CD14-positive monocyte (primary cell): ENCODE measurements around the gene TMEM192. TPM values are rescaled to one million over a fixed set of nuclear protein-coding genes. Genes with fewer than 3 reads are reported as not detected.

Experiments
- DNase-seq, 3 donors: peaks; one replicate each; pipeline ENCODE4 v3.0.0-alpha.2; 2011 to 2022
- H2AFZ ChIP-seq: 2 replicates; pipeline ENCODE4 v1.6.0; 2012; ENCODE audit warnings: mild to moderate bottlenecking, low read depth, low read length, inconsistent platforms; ENCODE audit not compliant: insufficient read depth, poor library complexity, severe bottlenecking
- H3K27ac ChIP-seq, 2 donors: 1 replicate in 1 of 2; 2 replicates in 1 of 2; pipeline ENCODE4 v1.5.1; 2012 to 2013; ENCODE audit warnings: low read length in 2 of 2, control low read depth in 1 of 2, inconsistent platforms in 1 of 2, low read depth in 1 of 2, mild to moderate bottlenecking in 1 of 2
- H3K27me3 ChIP-seq, 2 donors: one replicate each; pipeline versions ENCODE4 v1.6.0 to v1.6.1; 2011 to 2013; ENCODE audit warnings: low read length in 2 of 2; ENCODE audit not compliant: control insufficient read depth in 2 of 2, insufficient read depth in 2 of 2
- H3K36me3 ChIP-seq, 2 donors: replicated peaks in 1 of 2; 1 replicate in 1 of 2; 2 replicates in 1 of 2; pipeline versions ENCODE4 v1.5.1 to v1.6.1; 2012 to 2013; ENCODE audit warnings: low read length in 2 of 2, control low read depth in 1 of 2, inconsistent platforms in 1 of 2, mild to moderate bottlenecking in 1 of 2; ENCODE audit not compliant: insufficient read depth in 2 of 2, control insufficient read depth in 1 of 2
- H3K4me1 ChIP-seq, 2 donors: 1 replicate in 1 of 2; 2 replicates in 1 of 2; pipeline versions ENCODE4 v1.5.1 to v1.6.1; 2012 to 2013; ENCODE audit warnings: low read length in 2 of 2, control low read depth in 1 of 2, inconsistent platforms in 1 of 2, mild to moderate bottlenecking in 1 of 2, moderate library complexity in 1 of 2; ENCODE audit not compliant: insufficient read depth in 2 of 2, control insufficient read depth in 1 of 2
- H3K4me2 ChIP-seq: replicated peaks from 2 replicates; pipeline ENCODE3; 2012; ENCODE audit warnings: low read length, moderate library complexity, mild to moderate bottlenecking; ENCODE audit not compliant: poor library complexity, severe bottlenecking; ENCODE audit errors: extremely low read depth
- H3K4me3 ChIP-seq, 3 experiments: fragments of 200-600 bp in 1 of 3; sonication (generic) in 1 of 3; replicated peaks in 1 of 3; 1 replicate in 2 of 3; 2 replicates in 1 of 3; pipeline ENCODE4 v1.5.1; 2011 to 2013; ENCODE audit warnings: low read length in 3 of 3, mild to moderate bottlenecking in 3 of 3, control low read depth in 2 of 3, low read depth in 2 of 3, inconsistent platforms in 1 of 3, moderate library complexity in 1 of 3
- H3K79me2 ChIP-seq: 2 replicates; pipeline ENCODE4 v1.6.0; 2012; ENCODE audit warnings: mild to moderate bottlenecking, control low read depth, inconsistent platforms, low read length, moderate library complexity; ENCODE audit not compliant: insufficient read depth
- H3K9ac ChIP-seq: 2 replicates; pipeline ENCODE4 v1.6.0; 2017; ENCODE audit warnings: low read length, mild to moderate bottlenecking; ENCODE audit not compliant: insufficient read depth, poor library complexity, severe bottlenecking
- H3K9me3 ChIP-seq, 2 donors: replicated peaks in 1 of 2; 1 replicate in 1 of 2; 2 replicates in 1 of 2; pipeline versions ENCODE4 v1.5.1 to v1.6.1; 2012 to 2013; ENCODE audit warnings: low read length in 2 of 2, control low read depth in 1 of 2; ENCODE audit not compliant: control insufficient read depth in 1 of 2, insufficient read depth in 1 of 2
- H4K20me1 ChIP-seq: 2 replicates; pipeline ENCODE4 v1.6.0; 2012; ENCODE audit warnings: mild to moderate bottlenecking, low read length, control low read depth, moderate library complexity; ENCODE audit not compliant: insufficient read depth
- H3K27ac Mint-ChIP-seq, 7 donors: one replicate each; pipeline ENCODE4 v1.8.0; 2020; ENCODE audit warnings: mild to moderate bottlenecking in 7 of 7, mixed read lengths in 7 of 7, moderate library complexity in 6 of 7, inconsistent platforms in 2 of 7
- H3K27me3 Mint-ChIP-seq, 3 donors: one replicate each; pipeline ENCODE4 v1.8.0; 2021 to 2022; ENCODE audit warnings: low read depth in 3 of 3, mild to moderate bottlenecking in 3 of 3, mixed read lengths in 3 of 3, moderate library complexity in 3 of 3, inconsistent platforms in 1 of 3
- H3K36me3 Mint-ChIP-seq, 2 donors: one replicate each; pipeline ENCODE4 v1.8.0; 2020; ENCODE audit warnings: mixed read lengths in 2 of 2, inconsistent platforms in 1 of 2, mild to moderate bottlenecking in 1 of 2
- H3K4me1 Mint-ChIP-seq: one replicate; pipeline ENCODE4 v1.8.0; 2020; ENCODE audit warnings: mild to moderate bottlenecking, mixed read lengths
- H3K4me3 Mint-ChIP-seq, 2 donors: one replicate each; pipeline ENCODE4 v1.8.0; 2020; ENCODE audit warnings: mild to moderate bottlenecking in 2 of 2, mixed read lengths in 2 of 2, moderate library complexity in 1 of 2
- H3K9me3 Mint-ChIP-seq, 7 donors: one replicate each; pipeline ENCODE4 v1.8.0; 2020 to 2022; ENCODE audit warnings: mixed read lengths in 7 of 7, mild to moderate bottlenecking in 6 of 7, moderate library complexity in 6 of 7, inconsistent platforms in 2 of 7
- WGBS: methylation state at CpG from one replicate; pipeline ENCODE4 v1.1.5; 2013; ENCODE audit warnings: missing lambda C conversion rate; ENCODE audit not compliant: insufficient coverage; 5-methylcytosine and 5-hydroxymethylcytosine counted together
- intact Hi-C, 2 donors: fragments of 100-400 bp; cut with micrococcal nuclease; formaldehyde crosslinking; loops; one replicate each; pipeline versions ENCODE4 v1.15.0 to v1.15.1; 2023
- polyA plus RNA-seq, 3 donors: library from polyadenylated mRNA; depleted of rRNA in 1 of 3; unstranded in 2 of 3; stranded (reverse) in 1 of 3; fragments of 300-500 nt in 2 of 3; fragments of >200 nt in 1 of 3; fragmentation: Illumina TruSeq in 2 of 3; gene quantifications; 1 replicate in 2 of 3; 2 replicates in 1 of 3; pipeline ENCODE4 v1.2.3, GENCODE V29; 2012 to 2021
- TF ChIP-seq, protein P1 (sequence below): fragments of 200-600 bp; IDR thresholded peaks from one replicate; pipeline ENCODE4 v1.8.0; 2022; ENCODE audit warnings: antibody characterized with exemption, mild to moderate bottlenecking

TMEM192 gene
- polyA plus RNA-seq, 3 donors = 7.3 to 22.4 (median 15.5) TPM

DNA sequence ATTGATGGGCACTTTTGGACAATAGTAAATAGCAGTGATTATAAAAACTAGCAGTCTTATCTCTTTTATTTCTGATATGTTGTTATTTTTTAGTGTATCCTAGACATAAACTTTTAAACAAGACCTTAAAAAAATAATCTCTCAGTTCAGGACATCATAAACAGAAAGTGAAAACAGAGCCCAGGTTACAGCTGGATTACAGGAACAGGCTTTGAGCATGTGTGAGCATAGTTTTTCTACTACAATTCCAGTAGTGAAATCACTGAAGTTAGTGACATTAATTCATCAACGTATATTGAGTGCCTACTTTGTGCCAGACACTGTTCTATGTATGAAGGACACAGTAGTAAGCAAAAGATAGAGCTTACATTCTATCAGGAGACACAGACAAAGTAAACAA, 42.1 kb downstream of the TMEM192 start:
- intact Hi-C loops = no loop called here
- no peaks in the 10 kb centered on the region for H3K9me3 ChIP-seq
- Mint-ChIP-seq H3K27ac (no peak overlapping the region), H3K27me3 (no peaks in the 10 kb centered on the region), H3K4me3 (no peak overlapping the region), H3K36me3 (peaks cover 6 to 10% of the 10 kb centered on the region in 2 donors), H3K9me3 (peaks cover 0 to 1% (median 0%) of the 10 kb centered on the region in 7 donors), H3K4me1 (no peaks in the 10 kb centered on the region)
- H3K27me3 ChIP-seq = no peaks in the 10 kb centered on the region
- no peak overlapping the region for H2AFZ ChIP-seq
- DNase-seq = no peak
- no CpG with 5 or more reads among the region's 1 CpG for WGBS
- H3K4me2 ChIP-seq = no peak overlapping the region
- H3K27ac ChIP-seq = no peak overlapping the region
- H4K20me1 ChIP-seq = no peaks in the 10 kb centered on the region
- no peaks in the 10 kb centered on the region for H3K36me3 ChIP-seq
- H3K79me2 ChIP-seq = no peaks in the 10 kb centered on the region
- no peaks in the 10 kb centered on the region for H3K4me1 ChIP-seq
- TF ChIP-seq, protein P1, sequence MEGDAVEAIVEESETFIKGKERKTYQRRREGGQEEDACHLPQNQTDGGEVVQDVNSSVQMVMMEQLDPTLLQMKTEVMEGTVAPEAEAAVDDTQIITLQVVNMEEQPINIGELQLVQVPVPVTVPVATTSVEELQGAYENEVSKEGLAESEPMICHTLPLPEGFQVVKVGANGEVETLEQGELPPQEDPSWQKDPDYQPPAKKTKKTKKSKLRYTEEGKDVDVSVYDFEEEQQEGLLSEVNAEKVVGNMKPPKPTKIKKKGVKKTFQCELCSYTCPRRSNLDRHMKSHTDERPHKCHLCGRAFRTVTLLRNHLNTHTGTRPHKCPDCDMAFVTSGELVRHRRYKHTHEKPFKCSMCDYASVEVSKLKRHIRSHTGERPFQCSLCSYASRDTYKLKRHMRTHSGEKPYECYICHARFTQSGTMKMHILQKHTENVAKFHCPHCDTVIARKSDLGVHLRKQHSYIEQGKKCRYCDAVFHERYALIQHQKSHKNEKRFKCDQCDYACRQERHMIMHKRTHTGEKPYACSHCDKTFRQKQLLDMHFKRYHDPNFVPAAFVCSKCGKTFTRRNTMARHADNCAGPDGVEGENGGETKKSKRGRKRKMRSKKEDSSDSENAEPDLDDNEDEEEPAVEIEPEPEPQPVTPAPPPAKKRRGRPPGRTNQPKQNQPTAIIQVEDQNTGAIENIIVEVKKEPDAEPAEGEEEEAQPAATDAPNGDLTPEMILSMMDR = no peak
- H3K4me3 ChIP-seq = no peak overlapping the region
- no peak overlapping the region for H3K9ac ChIP-seq

DNA sequence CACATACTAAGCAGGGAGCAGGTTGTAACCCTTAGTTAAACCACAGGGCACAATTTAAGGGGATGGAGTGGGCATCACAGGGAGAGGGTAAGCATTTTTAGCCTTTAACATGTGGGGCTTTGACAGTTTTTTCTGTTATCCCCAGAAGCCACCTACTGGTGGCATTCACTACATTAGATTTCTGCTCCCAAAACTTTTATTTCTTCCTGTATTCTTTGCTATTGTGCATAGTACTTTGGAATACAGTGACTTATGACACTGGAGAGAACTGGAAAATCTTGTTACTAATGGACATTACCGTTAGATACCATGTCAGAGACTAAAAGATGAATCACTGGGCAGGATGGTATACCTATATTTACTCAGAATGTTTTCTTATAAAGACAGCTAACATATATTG, 51.7 kb downstream of the TMEM192 start:
- Mint-ChIP-seq H3K27ac (no peak overlapping the region), H3K27me3 (peaks cover 0 to 1% (median 0%) of the 10 kb centered on the region in 3 donors), H3K4me1 (no peaks in the 10 kb centered on the region), H3K4me3 (no peak overlapping the region), H3K36me3 (no peaks in the 10 kb centered on the region), H3K9me3 (peaks cover 0 to 3% (median 0%) of the 10 kb centered on the region in 7 donors)
- Histone ChIP-seq H3K9me3 (no peaks in the 10 kb centered on the region), H3K27ac (no peak overlapping the region), H3K79me2 (no peaks in the 10 kb centered on the region), H3K4me1 (no peaks in the 10 kb centered on the region), H2AFZ (no peak overlapping the region), H3K4me3 (no peak overlapping the region), H3K27me3 (no peaks in the 10 kb centered on the region), H3K36me3 (no peaks in the 10 kb centered on the region), H3K4me2 (no peak overlapping the region), H4K20me1 (no peaks in the 10 kb centered on the region), H3K9ac (no peak overlapping the region)
- whole genome bisulfite sequencing = no CpG with 5 or more reads among the region's 1 CpG
- intact Hi-C loops = no loop called here
- TF ChIP-seq, protein P1 = no peak
- DNase-seq = no peak
